MV-4-11 (cell line): ENCODE measurements around the gene CPNE7.
A peak's percentile ranks its signal among the peaks of the same experiment; 100 is the strongest.
"Not testable (repeated sequence)": the region's sequence is repeated elsewhere in the genome, so short reads cannot be mapped to it uniquely, and the experiment has no call there.

Experiments used
- DNase-seq: peaks from one replicate; lab custom pipeline; 2025; lab: John Stamatoyannopoulos, UW

The CPNE7 gene

DNA sequence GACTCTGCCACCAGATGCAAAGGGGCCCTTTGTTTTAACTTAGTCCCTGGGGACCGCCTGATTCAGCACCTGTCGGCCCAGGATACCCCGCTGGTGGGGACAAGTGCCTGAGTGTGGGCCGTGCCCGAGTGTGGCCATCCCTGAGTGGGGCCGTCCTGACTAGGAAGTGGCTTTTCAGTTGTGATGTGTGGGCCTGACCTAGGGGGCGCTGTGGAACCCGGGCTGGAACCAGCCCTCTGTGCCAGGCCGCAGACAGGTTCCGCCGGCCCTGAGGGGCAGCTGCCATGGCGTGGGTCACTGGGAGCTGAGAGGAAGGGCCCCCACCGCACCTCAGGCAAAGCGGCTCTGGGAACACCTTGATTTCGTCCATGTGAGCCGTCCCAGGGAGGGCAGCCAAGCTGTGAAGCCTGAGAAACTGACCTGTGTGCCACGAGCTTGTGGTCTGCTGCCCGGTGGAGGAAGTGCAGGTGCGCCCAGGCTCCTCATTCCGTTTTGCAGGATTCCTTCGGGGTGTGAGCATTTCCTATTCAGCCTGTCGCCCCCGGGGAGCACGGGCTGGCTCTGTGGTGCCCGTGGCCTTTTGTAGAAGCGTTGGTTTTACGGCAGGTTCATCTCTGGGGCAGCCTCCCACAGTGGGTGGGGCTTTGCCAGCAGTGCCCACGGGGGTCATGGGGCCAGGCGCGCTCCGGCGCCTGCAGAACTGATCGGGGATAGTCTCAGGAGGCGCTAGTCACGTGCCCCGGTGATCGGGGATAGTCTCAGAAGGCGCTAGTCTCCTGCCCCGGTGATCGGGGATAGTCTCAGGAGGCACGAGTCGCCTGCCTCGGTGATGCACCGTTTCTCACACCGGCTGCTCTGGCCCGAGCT, 9.8 kb upstream of the CPNE7 start:
- DNase-seq, result peak; percentile 64

DNA sequence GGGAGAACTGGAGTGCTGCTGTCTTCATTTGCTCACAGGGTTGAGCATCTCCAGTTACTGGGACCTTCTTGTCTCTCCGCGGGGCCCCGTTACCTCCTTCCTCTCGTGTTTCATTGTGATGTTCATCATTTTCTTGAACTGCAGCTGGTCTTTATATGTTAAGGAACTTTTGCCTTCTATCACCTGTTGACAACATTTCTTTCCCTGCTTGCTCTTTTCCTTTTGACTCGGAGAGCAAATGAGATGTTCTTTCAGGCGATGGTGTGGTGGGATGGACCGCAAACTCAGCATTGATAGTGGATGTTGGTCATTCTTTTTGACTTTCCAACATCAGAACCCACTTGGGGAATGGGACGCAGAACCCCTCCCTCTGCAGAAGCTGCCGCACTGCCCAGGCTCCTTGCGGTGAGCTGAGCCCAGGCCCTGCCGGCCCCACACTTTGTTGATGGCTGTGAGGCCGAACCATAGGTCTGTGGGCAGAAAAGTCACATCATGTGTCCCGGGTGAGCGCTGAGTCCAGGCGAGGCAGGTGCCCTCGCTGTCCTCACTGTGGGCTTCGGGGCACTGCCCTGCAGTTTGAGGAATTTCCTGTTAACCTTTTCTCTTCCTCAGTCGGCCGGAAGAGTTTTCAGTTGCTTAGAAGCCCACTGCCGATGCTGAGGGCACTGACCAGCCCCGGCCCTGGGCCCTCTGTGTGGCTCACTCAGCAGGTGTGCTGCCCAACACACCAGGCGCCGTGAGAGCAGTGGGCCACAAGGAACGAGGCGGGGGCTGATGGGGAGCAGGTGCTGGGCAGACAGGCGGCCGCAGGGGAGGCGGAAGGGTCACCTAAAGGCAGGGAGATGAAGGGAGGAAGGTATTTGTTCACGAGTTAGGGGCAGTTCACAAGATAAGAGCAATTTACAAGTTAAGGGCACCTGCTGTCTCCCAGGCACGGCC, 7.6 kb upstream of the CPNE7 start:
- DNase-seq, result no peak

DNA sequence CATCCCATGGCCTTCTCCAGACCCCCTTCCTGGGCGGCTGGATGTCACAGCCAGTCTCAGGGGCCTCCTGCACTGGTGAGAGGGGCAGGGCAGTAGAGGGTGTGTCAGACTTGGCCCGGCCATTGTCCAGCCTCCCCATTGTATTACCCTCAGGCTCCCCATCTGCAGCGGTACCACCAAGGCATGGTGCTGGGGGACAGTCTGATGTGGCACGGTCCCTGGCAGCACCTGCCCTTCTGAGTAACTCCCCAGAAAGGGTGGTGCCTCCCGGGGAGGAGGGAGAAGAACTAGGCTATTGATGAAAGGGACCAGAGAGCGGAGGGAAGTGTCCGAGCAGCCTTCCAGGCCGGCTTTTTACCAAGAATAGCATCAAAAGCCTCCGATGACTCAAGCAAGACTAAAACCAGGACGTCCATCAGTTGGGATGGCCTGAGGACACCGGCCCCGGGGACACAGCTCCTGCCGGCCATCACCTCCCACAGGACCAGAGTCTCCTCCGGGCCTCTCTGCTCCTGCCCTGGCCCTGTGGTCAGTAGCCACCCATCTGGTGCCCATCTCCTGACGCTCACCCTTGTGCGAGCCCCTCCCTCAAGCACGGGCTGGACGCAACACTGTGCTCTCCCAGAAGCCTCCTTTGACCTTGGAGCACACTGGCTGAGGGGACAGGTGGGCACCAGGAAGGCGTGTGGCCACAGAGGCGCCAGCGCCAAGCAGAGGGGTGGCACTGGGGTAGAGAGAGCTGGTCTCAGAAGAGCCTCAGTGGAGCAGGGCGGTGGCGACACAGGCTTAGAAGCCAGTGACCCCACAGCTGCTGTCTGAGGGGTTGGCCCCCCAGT, 5.8 kb upstream of the CPNE7 start:
- DNase-seq, result no peak

DNA sequence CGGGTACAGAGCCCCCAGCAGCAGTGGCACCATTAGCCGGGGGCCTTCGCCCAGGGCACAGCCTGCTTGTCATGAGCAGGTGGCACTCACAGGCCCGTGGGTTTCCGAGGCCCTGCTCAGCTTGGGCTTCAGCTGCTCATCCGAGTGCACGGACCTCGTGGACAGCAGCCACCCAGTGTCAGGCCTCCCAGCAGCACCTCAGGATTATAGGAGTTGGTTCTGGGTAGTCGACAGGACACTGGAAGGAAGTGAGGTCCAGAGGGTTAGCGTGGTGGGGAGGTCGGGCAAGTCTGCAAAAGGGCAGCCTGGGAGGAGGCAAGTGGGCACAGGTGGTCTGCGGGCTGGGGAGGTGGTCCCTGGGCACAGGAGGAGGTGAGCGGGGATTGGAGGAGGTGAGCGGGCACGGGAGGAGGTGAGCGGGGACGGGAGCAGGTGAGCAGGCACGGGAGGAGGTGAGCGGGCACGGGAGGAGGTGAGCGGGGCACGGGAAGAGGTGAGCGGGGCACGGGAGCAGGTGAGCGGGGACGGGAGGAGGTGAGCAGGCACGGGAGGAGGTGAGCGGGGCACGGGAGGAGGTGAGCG, 5.1 kb upstream of the CPNE7 start:
- no peak for DNase-seq

DNA sequence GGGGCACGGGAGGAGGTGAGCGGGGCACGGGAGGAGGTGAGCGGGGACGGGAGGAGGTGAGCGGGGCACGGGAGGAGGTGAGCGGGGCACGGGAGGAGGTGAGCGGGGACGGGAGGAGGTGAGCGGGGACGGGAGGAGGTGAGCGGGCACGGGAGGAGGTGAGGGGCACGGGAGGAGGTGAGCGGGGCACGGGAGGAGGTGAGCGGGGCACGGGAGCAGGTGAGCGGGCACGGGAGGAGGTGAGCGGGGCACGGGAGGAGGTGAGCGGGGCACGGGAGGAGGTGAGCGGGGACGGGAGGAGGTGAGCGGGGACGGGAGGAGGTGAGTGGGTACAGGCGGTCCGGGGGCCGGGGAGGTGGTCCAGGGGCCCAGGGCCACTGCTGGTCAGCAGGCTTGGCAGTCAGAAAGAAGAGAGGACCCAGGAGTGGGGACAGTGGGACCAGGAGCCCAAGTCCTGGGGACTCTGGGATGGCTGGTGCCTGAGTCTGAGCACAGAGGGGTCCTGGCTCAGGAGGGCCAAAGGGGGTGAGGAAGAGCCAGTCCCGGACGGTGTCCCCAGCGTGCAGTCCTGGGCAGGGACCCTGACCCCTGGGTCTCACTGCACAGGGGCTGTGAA, 4.5 kb upstream of the CPNE7 start:
- not testable (repeated sequence) for DNase-seq

DNA sequence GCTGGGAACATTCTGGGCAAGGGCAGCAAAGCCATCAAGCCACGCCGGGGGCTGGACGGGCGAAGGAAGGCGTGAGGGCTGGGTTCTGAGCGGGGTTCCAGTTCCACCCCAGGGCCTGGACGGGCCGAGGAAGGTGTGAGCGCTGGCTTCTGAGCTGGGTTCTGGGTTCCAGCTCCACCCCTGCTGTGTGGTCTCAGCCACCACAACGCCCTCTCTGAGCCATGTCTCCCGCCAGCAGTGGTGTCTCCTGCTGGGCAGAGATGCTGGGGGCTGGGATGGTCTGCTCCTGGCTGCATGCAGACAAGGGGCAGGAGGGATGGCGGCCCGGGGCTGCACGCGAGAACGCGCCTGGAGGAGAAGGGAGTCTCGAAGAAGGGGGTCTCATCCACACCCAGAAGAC, 3.9 kb upstream of the CPNE7 start:
- no peak for DNase-seq

DNA sequence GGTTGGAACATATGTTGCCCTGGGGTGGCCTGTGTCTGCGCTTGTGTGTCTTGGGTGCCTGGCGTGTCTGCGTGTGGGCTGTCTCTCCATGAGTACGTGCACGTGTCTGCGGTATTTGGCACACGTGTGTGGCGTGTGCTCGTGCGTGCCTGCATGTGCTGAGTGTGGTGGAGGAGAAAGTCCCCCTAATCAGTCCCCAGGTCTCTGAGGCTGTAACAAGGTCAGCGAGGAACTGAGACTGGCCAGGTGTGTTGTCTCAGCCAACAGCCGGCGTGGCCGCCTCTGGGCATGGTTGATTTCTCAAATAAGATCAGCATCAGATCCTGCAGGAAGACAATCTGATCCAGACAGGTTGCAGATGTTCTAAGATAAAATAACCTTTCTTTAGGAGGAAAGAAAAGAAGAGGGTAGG, 3.5 kb upstream of the CPNE7 start:
- DNase-seq, result no peak

DNA sequence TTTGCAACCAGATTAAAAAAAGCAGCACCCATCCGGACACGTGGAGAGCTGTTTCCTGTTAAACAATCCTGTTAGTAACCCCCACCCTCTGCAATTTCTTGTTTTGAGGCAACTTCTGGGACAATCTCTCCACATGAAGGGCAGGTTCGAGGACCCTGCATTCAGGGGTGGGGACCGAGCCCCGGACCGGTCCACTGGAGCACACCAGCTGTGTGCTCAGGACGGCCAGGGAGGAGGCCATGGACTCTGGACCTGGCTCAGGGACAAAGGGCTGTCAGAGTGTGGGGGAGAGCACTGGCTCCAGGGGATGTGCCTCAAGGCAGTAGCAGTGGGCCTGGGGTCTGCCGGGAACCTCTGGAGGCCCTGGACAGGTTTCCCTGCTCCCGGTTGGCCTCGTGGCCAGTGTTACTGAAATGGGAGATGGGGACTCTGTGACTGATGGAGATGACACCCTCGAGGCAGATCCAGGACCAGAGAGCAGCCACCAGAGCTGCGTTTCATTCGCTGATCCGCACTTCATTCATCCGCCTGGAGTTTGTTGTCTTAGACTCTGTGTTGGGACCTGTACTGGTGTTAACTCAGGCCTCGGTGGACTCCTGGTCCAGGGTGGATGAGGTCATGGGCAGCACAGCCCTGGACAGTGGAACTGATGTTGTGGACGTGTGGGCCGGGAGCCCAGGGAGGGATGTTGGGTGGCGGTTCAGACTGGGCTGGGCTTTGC, 2.9 kb upstream of the CPNE7 start:
- no peak for DNase-seq

DNA sequence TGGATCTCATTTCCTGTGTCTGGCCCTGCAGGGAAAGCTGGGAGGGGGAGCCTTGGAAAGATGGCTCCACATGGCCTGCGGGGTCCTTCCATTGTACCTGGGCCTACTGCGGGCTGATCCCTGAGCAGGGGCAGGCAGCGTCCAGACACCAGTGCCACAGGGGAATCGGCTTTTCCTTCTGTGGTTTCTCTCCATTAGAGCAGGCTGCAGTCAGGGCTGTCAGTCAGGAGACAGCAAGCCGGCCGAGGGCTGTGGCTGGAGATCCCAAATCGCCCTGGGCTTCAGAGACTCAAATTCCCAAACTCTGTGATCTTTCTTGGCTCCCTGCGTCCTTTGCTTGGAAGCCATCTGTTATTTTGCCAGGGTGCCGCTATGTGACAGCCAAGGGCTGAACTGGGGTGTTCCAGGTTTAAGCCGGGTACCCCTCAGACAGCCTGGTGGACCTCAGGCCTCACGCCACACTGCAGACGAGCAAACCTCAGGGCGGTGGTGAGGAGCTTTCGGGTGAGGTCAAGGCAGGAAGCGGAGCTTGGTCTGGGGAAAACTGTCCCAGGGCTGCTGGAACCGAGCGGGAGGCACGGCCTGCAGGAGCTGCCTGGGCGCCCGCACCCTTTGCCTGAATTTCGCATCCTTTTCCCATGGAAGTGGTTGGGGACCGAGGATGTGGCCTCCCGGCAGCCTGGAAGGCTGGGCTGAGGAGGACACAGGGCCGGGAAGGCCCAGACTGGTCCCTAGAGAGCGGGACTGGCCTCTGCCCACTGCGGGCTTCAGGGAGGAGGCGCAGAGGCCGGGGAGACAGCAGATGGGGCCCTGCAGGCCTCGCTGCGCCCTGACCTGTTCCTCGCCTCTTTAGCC, 1.5 kb upstream of the CPNE7 start:
- no peak for DNase-seq

DNA sequence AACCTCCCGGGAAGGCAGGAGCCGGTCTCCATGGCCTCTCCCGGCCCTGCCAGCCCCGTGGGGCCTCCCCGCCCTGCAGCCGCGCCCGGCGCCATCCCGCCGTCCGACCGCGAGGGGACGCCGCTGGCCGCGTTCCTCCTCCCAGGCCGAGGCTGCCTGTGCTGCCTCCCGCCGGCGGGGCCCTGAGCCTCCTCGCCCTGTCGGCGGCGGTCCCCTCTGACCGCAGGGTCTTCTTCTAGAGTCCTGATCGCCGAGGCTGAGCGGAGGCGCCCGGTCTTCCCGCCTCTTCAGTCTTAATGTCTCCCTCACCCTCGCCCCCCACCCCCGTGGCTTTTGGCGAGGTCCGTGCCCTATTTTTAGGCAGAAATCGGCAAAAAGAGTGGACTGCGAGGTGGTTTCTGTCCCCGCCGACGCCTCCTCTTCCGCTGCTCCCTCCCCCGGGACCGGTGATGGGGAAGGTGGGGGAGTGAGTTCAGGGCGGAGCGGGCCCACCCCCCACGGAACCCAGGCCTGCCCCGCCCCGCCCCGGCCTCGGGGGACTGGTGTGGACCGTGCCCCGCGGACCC, 794 bp upstream of the CPNE7 start:
- peak; percentile 51 for DNase-seq

DNA sequence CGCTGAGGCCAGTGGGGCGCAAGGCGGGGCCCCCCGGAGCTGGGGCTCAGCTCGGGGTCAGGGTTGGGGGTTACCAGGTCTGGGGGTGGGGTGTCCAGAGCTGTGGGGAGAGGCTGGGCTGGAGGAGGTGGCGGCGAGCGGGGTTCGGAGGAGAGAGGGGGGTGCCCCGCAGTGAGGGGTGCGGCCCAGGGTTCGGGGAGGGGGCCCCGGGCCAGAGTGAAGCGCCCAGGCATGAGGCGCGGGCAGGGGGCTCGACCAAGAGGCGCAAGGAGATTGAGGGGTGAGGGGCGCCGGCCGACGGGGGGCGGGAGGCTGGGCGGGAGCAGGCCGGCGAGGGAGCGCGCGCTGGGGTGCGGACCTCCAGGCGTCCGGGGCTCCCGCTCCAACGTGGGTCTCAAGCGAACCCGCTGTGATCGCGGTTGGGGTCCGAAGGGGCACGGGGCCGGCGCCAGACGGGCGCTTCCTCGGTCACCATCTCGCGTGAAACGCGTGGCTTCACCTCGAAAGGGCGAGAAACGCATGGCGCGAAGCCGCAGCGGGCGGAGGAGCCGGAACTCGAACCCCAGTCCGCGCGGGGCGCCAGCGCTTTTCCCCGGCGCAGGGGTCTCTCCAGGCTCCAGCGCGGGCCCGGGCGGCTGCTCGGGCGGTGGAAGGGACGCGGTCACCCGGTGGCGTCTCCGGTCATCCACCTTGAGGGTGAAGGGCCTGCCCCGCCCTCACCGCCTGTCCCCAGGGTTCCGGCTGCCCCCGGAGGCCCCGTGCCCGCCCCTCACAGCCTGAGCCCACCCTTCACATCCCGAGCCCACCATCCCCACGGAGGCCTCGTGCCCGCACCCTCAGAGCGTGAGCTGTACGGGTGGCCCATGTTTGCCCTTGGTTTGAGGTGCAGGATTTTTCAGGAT, 846 bp downstream of the CPNE7 start:
- no peak for DNase-seq

DNA sequence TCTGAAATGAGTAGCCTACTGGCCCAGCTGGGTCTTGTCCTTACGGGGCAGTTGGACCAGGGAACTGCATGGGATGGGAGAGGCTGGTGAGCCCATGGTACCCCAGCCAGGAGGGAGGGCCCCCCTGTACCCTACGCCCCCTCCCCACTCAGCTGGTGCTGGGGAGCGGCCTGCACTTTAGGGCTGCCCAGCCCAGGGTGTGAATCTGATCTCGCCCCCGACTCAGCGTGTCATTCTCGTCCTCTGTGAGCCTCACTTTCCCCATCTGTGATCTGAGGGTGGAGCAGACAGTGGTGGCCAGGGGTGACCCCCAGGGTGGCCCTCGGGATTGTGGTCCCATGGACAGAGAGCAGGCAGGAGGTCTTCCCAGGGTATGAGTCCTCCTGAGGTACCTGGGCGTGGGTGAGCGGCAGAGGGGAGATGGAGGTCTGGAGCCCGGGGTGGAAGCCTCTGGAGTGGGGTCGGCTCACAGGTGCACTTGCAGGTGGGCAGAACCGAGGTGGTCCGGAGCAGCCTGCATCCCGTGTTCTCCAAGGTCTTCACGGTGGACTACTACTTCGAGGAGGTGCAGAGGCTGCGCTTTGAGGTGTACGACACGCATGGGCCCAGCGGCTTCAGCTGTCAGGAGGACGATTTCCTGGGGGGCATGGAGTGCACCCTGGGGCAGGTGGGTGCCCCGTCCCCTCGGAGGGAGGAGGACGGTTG, 1.6 kb downstream of the CPNE7 start:
- no peak for DNase-seq

DNA sequence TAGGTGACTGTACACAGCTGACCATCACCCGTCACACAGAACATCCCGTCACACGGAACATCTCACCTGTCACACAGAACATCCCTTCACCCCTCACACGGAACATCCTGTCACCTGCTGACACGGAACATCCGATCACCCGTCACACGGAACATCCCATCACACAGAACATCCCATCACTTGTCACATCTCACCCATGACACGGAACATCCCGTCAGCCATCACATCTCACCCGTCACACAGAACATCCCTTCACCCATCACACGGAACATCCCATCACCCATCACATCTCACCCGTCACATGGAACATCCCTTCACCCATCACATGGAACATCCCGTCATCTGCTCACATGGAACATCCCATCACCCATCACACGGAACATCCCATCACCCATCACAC, 3.8 kb downstream of the CPNE7 start:
- DNase-seq, result no peak

DNA sequence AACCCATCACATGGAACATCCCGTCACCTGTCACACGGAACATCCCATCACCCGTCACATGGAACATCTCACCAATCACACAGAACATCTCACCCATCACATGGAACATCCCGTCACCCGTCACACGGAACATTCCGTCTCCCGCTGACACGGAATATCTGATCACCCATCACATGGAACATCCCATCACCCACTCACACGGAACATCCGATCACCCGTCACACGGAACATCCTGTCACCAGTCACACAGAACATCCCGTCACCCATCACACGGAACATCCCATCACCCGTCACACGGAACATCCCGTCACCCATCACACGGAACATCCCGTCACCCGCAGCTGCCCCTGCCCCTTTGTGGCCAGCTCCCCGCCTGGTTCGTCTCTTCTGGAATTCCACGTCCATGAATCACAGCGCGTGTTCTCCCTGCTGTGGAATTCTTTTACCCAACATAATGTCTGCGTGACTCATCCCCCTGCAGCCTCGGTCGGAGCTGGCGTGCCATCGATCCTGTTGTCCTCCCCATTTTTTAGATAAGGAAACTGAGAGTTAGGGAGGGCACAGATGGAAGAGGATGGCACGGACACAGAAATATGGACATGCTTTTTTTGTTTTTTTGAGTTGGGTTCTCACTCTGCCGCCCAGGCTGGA, 5.6 kb downstream of the CPNE7 start:
- DNase-seq, result no peak

DNA sequence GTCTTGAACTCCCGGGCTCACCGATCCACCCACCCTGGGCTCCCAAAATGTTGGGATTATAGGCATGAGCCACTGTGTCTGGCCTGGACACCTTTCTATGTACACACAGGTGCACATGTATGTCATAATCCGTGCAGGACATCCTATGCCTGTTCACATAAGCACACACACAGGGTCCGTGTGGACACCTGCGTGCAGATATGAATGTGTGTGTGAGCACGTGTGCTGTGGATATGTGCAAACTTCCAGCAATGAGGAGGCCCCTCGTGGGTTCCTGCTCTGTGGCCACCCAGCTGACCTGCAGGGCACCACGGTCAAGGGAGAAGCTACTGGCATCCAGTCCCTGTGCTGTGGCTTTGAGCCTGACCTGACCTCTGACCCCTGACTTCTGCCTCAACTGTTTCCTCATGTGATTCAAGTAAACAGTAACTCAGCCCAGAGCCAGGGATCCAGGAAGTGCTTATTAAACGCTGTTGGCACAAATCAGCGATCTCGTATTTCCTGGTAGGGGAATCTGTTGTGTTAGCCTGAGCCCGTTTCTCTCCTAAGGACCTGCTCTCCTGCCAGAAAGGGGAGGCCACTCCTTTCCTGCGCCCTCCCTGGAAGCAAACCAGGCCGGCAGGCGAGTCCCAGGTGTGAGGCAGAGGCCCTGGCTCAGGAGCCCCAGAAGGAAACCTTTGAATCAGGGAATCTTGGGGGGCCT, 6.5 kb downstream of the CPNE7 start:
- peak; percentile 21 for DNase-seq

DNA sequence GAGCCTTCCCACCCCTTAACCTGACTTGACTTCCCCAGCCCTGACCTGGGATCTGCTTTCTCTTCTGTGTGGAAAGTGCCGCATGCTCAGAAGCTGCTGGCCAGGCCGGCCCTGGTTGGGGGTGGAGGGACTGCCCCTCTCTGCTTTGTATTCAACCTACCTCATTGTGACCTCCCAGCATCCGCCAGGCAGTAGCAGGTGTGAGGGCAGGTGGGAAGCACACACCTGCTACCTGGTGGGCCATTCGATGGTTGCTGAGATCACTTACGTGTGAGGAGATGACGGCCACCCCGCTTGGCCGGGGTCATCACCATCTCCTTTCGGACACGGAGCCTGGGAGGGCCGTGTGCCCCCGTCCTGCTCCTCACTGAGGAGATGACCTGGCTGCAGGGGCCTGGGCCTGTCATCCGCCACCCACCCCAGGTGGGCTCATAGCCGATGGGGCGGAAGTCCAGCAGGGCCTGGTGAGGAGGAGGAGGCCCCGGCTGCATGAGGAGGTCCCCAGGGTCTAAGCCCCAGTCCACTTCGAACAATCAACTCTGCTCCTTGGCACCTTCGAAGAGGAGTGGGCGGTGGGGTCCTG, 7.1 kb downstream of the CPNE7 start:
- DNase-seq, result no peak
